H9 (cell line): ENCODE results near the gene ITGA1. TPM values are rescaled to one million over a fixed set of nuclear protein-coding genes. Genes with fewer than 3 reads are reported as not detected.

Experiments used
- DNase-seq: peaks from one replicate; pipeline ENCODE4 v3.0.0-alpha.2; 2017
- H2AFZ ChIP-seq: one replicate; pipeline ENCODE4 v1.6.1; 2013; ENCODE audit warnings: mild to moderate bottlenecking, low read length, control low read depth, moderate library complexity
- H2AK5ac ChIP-seq: 2 replicates; pipeline ENCODE4 v1.6.1; 2013; ENCODE audit warnings: low read length, control low read depth, mixed read lengths; ENCODE audit not compliant: insufficient read length
- H2BK120ac ChIP-seq: one replicate; pipeline ENCODE4 v1.6.1; 2013; ENCODE audit warnings: low read depth, mild to moderate bottlenecking, low read length, control low read depth, inconsistent platforms; ENCODE audit not compliant: poor library complexity, severe bottlenecking
- H2BK12ac ChIP-seq: 2 replicates; pipeline ENCODE4 v1.6.1; 2013; ENCODE audit warnings: low read length, control low read depth, mixed read lengths, low read depth; ENCODE audit not compliant: insufficient read length
- H2BK15ac ChIP-seq: 2 replicates; pipeline ENCODE4 v1.6.1; 2013; ENCODE audit warnings: low read depth, low read length, control low read depth
- H2BK20ac ChIP-seq: one replicate; pipeline ENCODE4 v1.6.1; 2013; ENCODE audit warnings: low read depth, mild to moderate bottlenecking, low read length, control low read depth, inconsistent platforms; ENCODE audit not compliant: poor library complexity, severe bottlenecking
- H2BK5ac ChIP-seq: 2 replicates; pipeline ENCODE4 v1.6.1; 2013; ENCODE audit warnings: low read length, control low read depth, mixed read lengths; ENCODE audit not compliant: insufficient read length
- H3K14ac ChIP-seq: 2 replicates; pipeline ENCODE4 v1.6.1; 2013; ENCODE audit warnings: low read length, control low read depth; ENCODE audit not compliant: insufficient read depth
- H3K18ac ChIP-seq: 2 replicates; pipeline ENCODE4 v1.6.1; 2013; ENCODE audit warnings: low read depth, mild to moderate bottlenecking, mixed read lengths, low read length, control low read depth; ENCODE audit not compliant: insufficient read length
- H3K23ac ChIP-seq: 2 replicates; pipeline ENCODE4 v1.6.1; 2013; ENCODE audit warnings: low read length, control low read depth, mixed read lengths, low read depth; ENCODE audit not compliant: insufficient read length
- H3K23me2 ChIP-seq: 2 replicates; pipeline ENCODE4 v1.6.1; 2013; ENCODE audit warnings: low read depth, mild to moderate bottlenecking, mixed read lengths, low read length, control low read depth; ENCODE audit not compliant: insufficient read length, poor library complexity, severe bottlenecking
- H3K27ac ChIP-seq: 2 replicates; pipeline ENCODE4 v1.5.1; 2013; ENCODE audit warnings: low read length, control low read depth, mixed read lengths, low read depth; ENCODE audit not compliant: insufficient read length
- H3K27me3 ChIP-seq: 2 replicates; pipeline ENCODE4 v1.6.1; 2013; ENCODE audit warnings: low read length, control low read depth, inconsistent platforms; ENCODE audit not compliant: insufficient read depth
- H3K4ac ChIP-seq: 2 replicates; pipeline ENCODE4 v1.6.1; 2013; ENCODE audit warnings: low read depth, mild to moderate bottlenecking, control low read depth, inconsistent platforms, low read length, moderate library complexity
- H3K4me1 ChIP-seq: 2 replicates; pipeline ENCODE4 v1.6.1; 2013; ENCODE audit warnings: low read length, control low read depth, inconsistent platforms; ENCODE audit not compliant: insufficient read depth
- H3K4me2 ChIP-seq: 2 replicates; pipeline ENCODE4 v1.6.1; 2013; ENCODE audit warnings: low read length, control low read depth, mixed read lengths; ENCODE audit not compliant: insufficient read length, insufficient read depth
- H3K56ac ChIP-seq: 2 replicates; pipeline ENCODE4 v1.6.1; 2013; ENCODE audit warnings: low read depth, mild to moderate bottlenecking, mixed read lengths, low read length, control low read depth; ENCODE audit not compliant: insufficient read length
- H3K79me1 ChIP-seq: 2 replicates; pipeline ENCODE4 v1.6.1; 2013; ENCODE audit warnings: low read depth, mild to moderate bottlenecking, moderate library complexity, low read length, control low read depth, inconsistent platforms; ENCODE audit not compliant: insufficient read depth, poor library complexity, severe bottlenecking
- H3K79me2 ChIP-seq: 2 replicates; pipeline ENCODE4 v1.6.1; 2013; ENCODE audit warnings: low read length, control low read depth, inconsistent platforms; ENCODE audit not compliant: insufficient read depth
- H3K9ac ChIP-seq: 2 replicates; pipeline ENCODE4 v1.6.1; 2013; ENCODE audit warnings: low read length, control low read depth, mixed read lengths; ENCODE audit not compliant: insufficient read length; ENCODE audit errors: extremely low read depth
- H3K9me3 ChIP-seq: one replicate; pipeline ENCODE4 v1.6.1; 2013; ENCODE audit warnings: low read depth, low read length, inconsistent platforms; ENCODE audit not compliant: control insufficient read depth
- H3T11ph ChIP-seq: one replicate; pipeline ENCODE4 v1.6.1; 2013; ENCODE audit warnings: mild to moderate bottlenecking, low read length, control low read depth, inconsistent platforms
- H4K20me1 ChIP-seq: one replicate; pipeline ENCODE4 v1.6.1; 2013; ENCODE audit not compliant: control insufficient read depth, insufficient read length, insufficient read depth
- H4K5ac ChIP-seq: 2 replicates; pipeline ENCODE4 v1.6.1; 2013; ENCODE audit warnings: low read depth, mild to moderate bottlenecking, mixed read lengths, low read length, control low read depth; ENCODE audit not compliant: insufficient read length
- H4K8ac ChIP-seq: replicated peaks from 2 replicates; pipeline ENCODE4 v1.6.1; 2013; ENCODE audit warnings: low read length, control low read depth, mixed read lengths, low read depth; ENCODE audit not compliant: insufficient read length
- H4K91ac ChIP-seq: 2 replicates; pipeline ENCODE4 v1.6.1; 2013; ENCODE audit warnings: low read depth, mild to moderate bottlenecking, moderate library complexity, mixed read lengths, low read length, control low read depth; ENCODE audit not compliant: insufficient read length
- H3K27ac Mint-ChIP-seq, 3 experiments: 2 replicates in 2 of 3; 3 replicates in 1 of 3; pipeline ENCODE4 v1.8.0; 2020 to 2021; ENCODE audit warnings: mixed read lengths in 3 of 3, mild to moderate bottlenecking in 1 of 3, moderate library complexity in 1 of 3
- H3K27me3 Mint-ChIP-seq: 2 replicates; pipeline ENCODE4 v1.8.0; 2021; ENCODE audit warnings: low read depth, mild to moderate bottlenecking, moderate library complexity, mixed read lengths
- H3K36me3 Mint-ChIP-seq, 3 experiments: 2 replicates in 2 of 3; 3 replicates in 1 of 3; pipeline ENCODE4 v1.8.0; 2020 to 2021; ENCODE audit warnings: low read depth in 3 of 3, mixed read lengths in 3 of 3; ENCODE audit not compliant: insufficient read depth in 1 of 3
- H3K4me1 Mint-ChIP-seq, 2 experiments: 2 replicates each; pipeline ENCODE4 v1.8.0; 2020; ENCODE audit warnings: mixed read lengths in 2 of 2
- H3K4me3 Mint-ChIP-seq, 2 experiments: 2 replicates in 1 of 2; 3 replicates in 1 of 2; pipeline ENCODE4 v1.8.0; 2020 to 2021; ENCODE audit warnings: mild to moderate bottlenecking in 2 of 2, mixed read lengths in 2 of 2, moderate library complexity in 1 of 2
- H3K9me3 Mint-ChIP-seq, 2 experiments: 2 replicates in 1 of 2; 3 replicates in 1 of 2; pipeline ENCODE4 v1.8.0; 2020; ENCODE audit warnings: mild to moderate bottlenecking in 2 of 2, mixed read lengths in 2 of 2, moderate library complexity in 1 of 2
- WGBS: extraction: QIAGEN DNeasy Blood & Tissue Kit; methylation state at CpG from one replicate; pipeline ENCODE4 v1.1.7; 2013; ENCODE audit warnings: missing lambda C conversion rate, low lambda C conversion rate, mixed read lengths; ENCODE audit not compliant: insufficient read length; ENCODE audit errors: extremely low coverage; 5-methylcytosine and 5-hydroxymethylcytosine counted together
- total RNA-seq: library from RNA; stranded (reverse); gene quantifications from 2 replicates; pipeline ENCODE4 v1.2.1, GENCODE V29; 2021
- TF ChIP-seq, protein P1 (sequence below): fragments of 200-600 bp; sonication (generic); conservative IDR thresholded peaks from 3 replicates; pipeline ENCODE4 v1.8.0; 2021; ENCODE audit warnings: antibody characterized with exemption, mild to moderate bottlenecking

ITGA1 gene
- total RNA-seq, 1 experiment from 2014 or later: 3.9 TPM

DNA sequence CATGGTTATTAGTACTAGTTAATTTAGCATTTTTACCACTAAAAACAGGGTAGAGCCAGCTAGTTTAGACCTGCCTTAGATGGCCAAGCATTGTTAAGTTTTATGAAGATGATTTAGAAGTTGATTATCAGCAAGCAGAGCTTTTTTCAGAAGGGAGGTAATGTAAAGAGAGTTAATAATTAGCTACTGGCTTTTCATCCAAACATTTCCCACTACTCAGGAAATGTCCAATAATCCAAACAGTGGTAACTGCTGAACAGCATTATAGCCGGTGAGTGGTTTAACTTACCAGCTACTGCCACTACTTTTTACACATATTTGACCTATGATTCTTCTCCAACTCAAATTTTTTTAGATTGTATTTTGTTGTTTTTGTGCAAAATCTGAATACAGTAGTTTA lies 1.7 kb downstream of the ITGA1 start:
- no peaks in the 10 kb centered on the region for H4K20me1 ChIP-seq
- no peak overlapping the region for H4K5ac ChIP-seq
- no CpG with 5 or more reads among the region's 1 CpG for WGBS
- no peak overlapping the region for H3K9ac ChIP-seq
- Mint-ChIP-seq H3K36me3 (no peaks in the 10 kb centered on the region), H3K27ac (no peak overlapping the region), H3K4me1 (peaks cover 19 to 23% of the 10 kb centered on the region in 2 experiments), H3K4me3 (peak overlapping the region; percentile 86 to 92), H3K9me3 (peaks cover 0 to 2% of the 10 kb centered on the region in 2 experiments; a peak in 1 of 5 replicates), H3K27me3 (peaks cover 13% of the 10 kb centered on the region)
- no peak overlapping the region for H2AK5ac ChIP-seq
- no peak overlapping the region for H3K23ac ChIP-seq
- no peak overlapping the region for H3K56ac ChIP-seq
- no peak overlapping the region for H3K14ac ChIP-seq
- TF ChIP-seq, protein P1, sequence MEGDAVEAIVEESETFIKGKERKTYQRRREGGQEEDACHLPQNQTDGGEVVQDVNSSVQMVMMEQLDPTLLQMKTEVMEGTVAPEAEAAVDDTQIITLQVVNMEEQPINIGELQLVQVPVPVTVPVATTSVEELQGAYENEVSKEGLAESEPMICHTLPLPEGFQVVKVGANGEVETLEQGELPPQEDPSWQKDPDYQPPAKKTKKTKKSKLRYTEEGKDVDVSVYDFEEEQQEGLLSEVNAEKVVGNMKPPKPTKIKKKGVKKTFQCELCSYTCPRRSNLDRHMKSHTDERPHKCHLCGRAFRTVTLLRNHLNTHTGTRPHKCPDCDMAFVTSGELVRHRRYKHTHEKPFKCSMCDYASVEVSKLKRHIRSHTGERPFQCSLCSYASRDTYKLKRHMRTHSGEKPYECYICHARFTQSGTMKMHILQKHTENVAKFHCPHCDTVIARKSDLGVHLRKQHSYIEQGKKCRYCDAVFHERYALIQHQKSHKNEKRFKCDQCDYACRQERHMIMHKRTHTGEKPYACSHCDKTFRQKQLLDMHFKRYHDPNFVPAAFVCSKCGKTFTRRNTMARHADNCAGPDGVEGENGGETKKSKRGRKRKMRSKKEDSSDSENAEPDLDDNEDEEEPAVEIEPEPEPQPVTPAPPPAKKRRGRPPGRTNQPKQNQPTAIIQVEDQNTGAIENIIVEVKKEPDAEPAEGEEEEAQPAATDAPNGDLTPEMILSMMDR: no peak
- H3K23me2 ChIP-seq: peaks cover 8% of the 10 kb centered on the region
- no peak overlapping the region for H2BK120ac ChIP-seq
- H3K27me3 ChIP-seq: no peaks in the 10 kb centered on the region
- no peak overlapping the region for H2BK15ac ChIP-seq
- H3K18ac ChIP-seq: no peak overlapping the region
- no peaks in the 10 kb centered on the region for H3K79me2 ChIP-seq
- no peak overlapping the region for H4K8ac ChIP-seq
- no peak overlapping the region for H3T11ph ChIP-seq
- no peaks in the 10 kb centered on the region for H3K4me1 ChIP-seq
- H4K91ac ChIP-seq: no peak overlapping the region
- H3K27ac ChIP-seq: no peak overlapping the region
- H2BK12ac ChIP-seq: no peak overlapping the region
- no peaks in the 10 kb centered on the region for H3K9me3 ChIP-seq
- no peak overlapping the region for H2AFZ ChIP-seq
- no peak for DNase-seq
- no peak overlapping the region for H2BK20ac ChIP-seq
- H3K4me2 ChIP-seq: peak overlapping the region; percentile 86
- no peak overlapping the region for H3K4ac ChIP-seq
- H3K79me1 ChIP-seq: no peaks in the 10 kb centered on the region
- no peak overlapping the region for H2BK5ac ChIP-seq
